ENCODE results near the gene CAB39. TPM values are rescaled to one million over a fixed set of nuclear protein-coding genes. Genes with fewer than 3 reads are reported as not detected.

CAB39 gene
- total and polyA plus RNA-seq, 2 of the 8 experiments (the other 6 are each of a cell fraction or from before 2014, with no cell fraction given), result 16.4 to 50.5 TPM

DNA sequence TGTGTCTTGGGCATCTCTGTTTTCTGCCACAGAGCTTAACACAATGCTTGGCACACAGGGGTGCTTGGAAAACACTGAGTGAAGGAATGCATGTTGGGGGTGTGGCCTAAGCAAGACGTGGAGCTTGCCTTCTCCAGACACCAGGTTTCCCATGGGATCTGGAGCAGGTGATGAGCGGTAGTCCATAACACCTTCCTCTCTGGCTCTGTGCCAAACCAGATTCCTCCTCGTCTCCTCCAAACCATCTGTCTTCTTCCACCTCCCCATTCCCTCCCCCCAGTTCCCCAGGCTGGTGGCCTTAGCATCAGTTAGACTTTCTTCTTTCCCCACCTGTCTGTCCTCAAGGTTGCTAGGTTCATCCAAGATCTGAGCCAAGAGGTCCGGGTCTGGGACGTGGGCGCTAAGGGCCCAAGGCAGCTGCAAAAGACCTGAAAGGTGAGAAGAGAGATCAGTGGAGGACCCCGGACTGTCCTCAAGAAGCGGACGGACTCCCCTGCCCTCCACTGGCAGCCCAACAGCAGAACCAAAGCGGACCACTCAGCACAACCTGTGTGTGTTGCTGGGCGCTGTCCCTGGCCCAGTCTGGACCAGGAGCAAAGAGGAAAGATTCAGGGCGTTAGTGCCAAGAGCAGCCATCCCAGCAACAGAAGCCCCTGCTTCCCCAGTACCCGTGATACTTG, 150.9 kb downstream of the CAB39 start:
- peaks cover 6% of the 10 kb centered on the region; the same call in 1 of the 2 replicates for H3K79me1 ChIP-seq (ENCODE audit: low read depth, low read length)
- peak overlapping the region in 3 of 4 experiments; percentile 44 to 99 (median 88); a peak in 5 of 8 replicates for H3K4me3 ChIP-seq (ENCODE audit: extremely low read depth in 1 of 4, insufficient read depth in 2 of 4, low read depth in 3 of 4, low read length in 4 of 4)
- WGBS, 2 experiments (ENCODE audit: extremely low coverage in 1 of 2, insufficient coverage in 1 of 2, insufficient read length in 1 of 2, insufficient replicate concordance in 2 of 2, low coverage in 1 of 2, low lambda C conversion rate in 2 of 2, missing lambda C conversion rate in 1 of 2), result 72% methylated on average over 12 of the region's 13 CpGs; no CpG with 5 or more reads in 1 of the 2 experiments
- H3K56ac ChIP-seq (replicated peaks; ENCODE audit: insufficient read length, low read depth, low read length), result peak overlapping the region; percentile 75
- H3K4me2 ChIP-seq (ENCODE audit: insufficient read depth in 1 of 2, low read depth in 2 of 2, low read length in 2 of 2), result peak overlapping the region; percentile 76 to 94
- H3K4ac ChIP-seq (replicated peaks; ENCODE audit: insufficient read length, low read depth, low read length), result peak overlapping the region; percentile 63
- H4K20me1 ChIP-seq (replicated peaks in 1 of 2; ENCODE audit: control insufficient read depth in 1 of 2, insufficient read depth in 2 of 2, low read length in 2 of 2), result peaks cover 0 to 2% of the 10 kb centered on the region in 2 experiments
- H4K5ac ChIP-seq (ENCODE audit: insufficient read length, low read depth, low read length), result peak overlapping the region; percentile 43
- peak overlapping the region; percentile 90; the same call in 1 of the 2 replicates for H2AK5ac ChIP-seq (ENCODE audit: low read depth, low read length)
- no peak overlapping the region for H3K23ac ChIP-seq (ENCODE audit: insufficient read length)
- no peak for FAIRE-seq
- H2BK5ac ChIP-seq (ENCODE audit: low read depth, low read length), result peak overlapping the region; percentile 72; the same call in 1 of the 2 replicates
- H2BK120ac ChIP-seq (replicated peaks; ENCODE audit: low read depth, low read length), result peak overlapping the region; percentile 55
- peak overlapping the region; percentile 4 for H4K91ac ChIP-seq (replicated peaks; ENCODE audit: insufficient read length, low read length)
- POLR2A ChIA-PET (ENCODE audit: partially characterized antibody), result interaction anchor here (0.7 to 1.8 kb wide), 8 partner anchors 10 to 120 kb away, joined by 3 to 6 read pairs (median 4); no protein-coding TSS in a partner anchor
- DNase-seq (ENCODE audit: low read depth in 1 of 2, low spot score in 2 of 2), result no peak
- H2BK20ac ChIP-seq (ENCODE audit: low read length), result peak overlapping the region; percentile 51; the same call in 1 of the 2 replicates
- peak overlapping the region; percentile 94; the same call in 1 of the 2 replicates for H2BK12ac ChIP-seq (ENCODE audit: low read depth, low read length)
- H3K36me3 ChIP-seq (ENCODE audit: control insufficient read depth in 2 of 4, insufficient read depth in 4 of 4, low read length in 3 of 4), result no peaks in the 10 kb centered on the region
- H3K27ac ChIP-seq (ENCODE audit: low read depth, low read length), result no peak overlapping the region; the same call in 1 of the 2 replicates
- peak overlapping the region; percentile 82 for H2BK15ac ChIP-seq (ENCODE audit: low read length)
- TF ChIP-seq PHF8 (conservative IDR thresholded peaks at IDR 0.05; ENCODE audit: low read depth, low read length), result no peak
- TF ChIP-seq SUZ12 (IDR thresholded peaks at IDR 0.05; ENCODE audit: low read length), result no peak
- no peak for TF ChIP-seq TEAD4 (IDR thresholded peaks at IDR 0.05; ENCODE audit: low read depth, low read length)
- TF ChIP-seq, protein P1, sequence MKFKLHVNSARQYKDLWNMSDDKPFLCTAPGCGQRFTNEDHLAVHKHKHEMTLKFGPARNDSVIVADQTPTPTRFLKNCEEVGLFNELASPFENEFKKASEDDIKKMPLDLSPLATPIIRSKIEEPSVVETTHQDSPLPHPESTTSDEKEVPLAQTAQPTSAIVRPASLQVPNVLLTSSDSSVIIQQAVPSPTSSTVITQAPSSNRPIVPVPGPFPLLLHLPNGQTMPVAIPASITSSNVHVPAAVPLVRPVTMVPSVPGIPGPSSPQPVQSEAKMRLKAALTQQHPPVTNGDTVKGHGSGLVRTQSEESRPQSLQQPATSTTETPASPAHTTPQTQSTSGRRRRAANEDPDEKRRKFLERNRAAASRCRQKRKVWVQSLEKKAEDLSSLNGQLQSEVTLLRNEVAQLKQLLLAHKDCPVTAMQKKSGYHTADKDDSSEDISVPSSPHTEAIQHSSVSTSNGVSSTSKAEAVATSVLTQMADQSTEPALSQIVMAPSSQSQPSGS (IDR thresholded peaks at IDR 0.05; ENCODE audit: low read length), result no peak
- TF ChIP-seq CTBP2 (IDR thresholded peaks at IDR 0.05; ENCODE audit: borderline replicate concordance, insufficient read depth, insufficient read length, low read length), result no peak
- TF ChIP-seq SP2 (IDR thresholded peaks at IDR 0.05; ENCODE audit: low read length), result no peak
- peak overlapping the region; percentile 17 for H4K8ac ChIP-seq (ENCODE audit: extremely low read depth, insufficient read depth, low read length)
- no peak overlapping the region for H3K14ac ChIP-seq (ENCODE audit: insufficient read length)
- 0 out of 2 replicates have a peak overlapping the region, but pooled peaks have one; percentile 69 for H2AFZ ChIP-seq (ENCODE audit: low read length)
- H3K23me2 ChIP-seq (ENCODE audit: low read depth, low read length), result peaks cover 20% of the 10 kb centered on the region
- H3K18ac ChIP-seq (ENCODE audit: extremely low read depth, low read length), result peak overlapping the region; percentile 33
- H3K4me1 ChIP-seq (replicated peaks in 1 of 4; ENCODE audit: control insufficient read depth in 3 of 4, insufficient read depth in 4 of 4, low read length in 3 of 4), result peaks cover 5 to 44% (median 30%) of the 10 kb centered on the region in 4 experiments
- peaks cover 0 to 38% of the 10 kb centered on the region in 2 experiments; a peak in 3 of 4 replicates for H3K79me2 ChIP-seq (ENCODE audit: control insufficient read depth in 1 of 2, insufficient read depth in 2 of 2, low read length in 2 of 2)
- H3K9ac ChIP-seq (replicated peaks in 1 of 4; ENCODE audit: extremely low read depth in 1 of 4, low read depth in 3 of 4, low read length in 3 of 4), result no peak overlapping the region
- H3K9me3 ChIP-seq (ENCODE audit: insufficient read depth in 2 of 2, low read depth in 1 of 2, low read length in 1 of 2), result no peaks in the 10 kb centered on the region
- CTCF ChIA-PET (ENCODE audit: partially characterized antibody), result interaction anchor here (1.0 to 10.1 kb wide), 8 partner anchors 10 to 548 kb away, joined by 3 to 86 read pairs (median 5); no protein-coding TSS in a partner anchor
- H3K27me3 ChIP-seq (replicated peaks in 1 of 4; ENCODE audit: control insufficient read depth in 3 of 4, extremely low read depth in 1 of 4, insufficient read depth in 3 of 4, low read length in 3 of 4), result no peaks in the 10 kb centered on the region; a peak in 1 of 7 replicates

All from H1 (cell line).